ENCODE results near the gene RNMT.
"Not testable (repeated sequence)": the region's sequence is repeated elsewhere in the genome, so short reads cannot be mapped to it uniquely, and the experiment has no call there.

Gene RNMT

DNA sequence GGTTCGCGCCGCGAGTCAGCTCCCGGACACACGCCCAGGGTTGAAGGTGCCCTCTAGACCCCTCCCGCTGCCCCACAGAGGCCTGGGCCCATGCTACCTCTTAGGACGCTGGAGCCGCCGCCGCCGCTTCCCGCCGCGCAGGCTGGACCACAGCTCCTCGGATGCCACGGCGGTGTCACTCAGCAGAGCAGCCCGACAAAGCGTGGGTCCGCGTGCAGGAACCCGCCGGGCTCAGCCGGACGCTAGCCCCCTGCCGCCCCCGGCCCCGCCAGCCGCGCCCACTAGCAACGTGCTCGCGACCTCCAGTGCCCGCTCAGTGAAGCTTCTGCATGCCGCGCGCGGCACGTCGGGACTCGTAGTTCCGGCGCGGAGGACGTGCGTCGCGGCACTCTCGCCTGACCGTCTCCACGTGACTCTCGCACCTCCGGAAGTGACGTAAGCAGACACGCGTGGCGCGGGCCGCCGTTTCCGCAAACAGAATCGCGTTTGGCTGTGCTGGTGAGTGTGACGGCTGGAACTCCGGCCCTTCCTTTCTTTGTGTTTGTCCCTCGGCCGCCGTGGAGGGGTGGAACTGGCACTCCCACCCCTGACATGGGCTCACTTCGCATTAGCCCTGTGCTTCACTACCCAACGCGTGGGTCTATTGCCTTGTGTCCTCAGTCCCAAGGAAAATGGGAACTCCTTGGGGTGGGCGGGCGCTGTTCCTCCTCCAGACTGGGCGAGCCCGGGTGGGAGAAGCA is at the start of gene RNMT, which contains the start of gene FAM210A:
Gene RNMT (plus strand): TSS at position 442 of the 740 bp plus-strand sequence. CDS start 4,845 bp downstream, outside the sequence.
Gene FAM210A (minus strand): TSS at position 327 of the 740 bp plus-strand sequence. CDS start 44,481 bp downstream, outside the sequence.
- peak; percentile 70 for DNase-seq (ENCODE audit: low spot score)

DNA sequence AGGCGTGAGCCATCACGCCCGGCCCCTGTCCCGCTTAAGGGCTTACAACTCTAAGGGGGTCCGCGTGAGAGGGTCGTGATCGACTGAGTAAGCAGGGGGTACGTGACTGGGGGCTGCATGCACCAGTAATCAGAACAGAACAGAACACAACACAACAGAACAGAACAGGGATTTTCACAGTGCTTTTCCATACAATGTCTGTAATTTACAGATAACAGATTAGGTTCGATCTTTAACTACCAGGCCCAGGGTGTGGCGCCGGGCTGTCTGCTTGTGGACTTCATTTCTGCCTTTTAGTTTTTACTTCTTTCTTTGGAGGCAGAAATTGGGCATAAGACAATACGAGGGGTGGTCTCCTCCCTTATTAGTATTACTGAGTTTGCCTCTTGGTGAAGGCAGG is 49.1 kb upstream of the RNMT start:
- not testable (repeated sequence) for DNase-seq (ENCODE audit: low spot score)

DNA sequence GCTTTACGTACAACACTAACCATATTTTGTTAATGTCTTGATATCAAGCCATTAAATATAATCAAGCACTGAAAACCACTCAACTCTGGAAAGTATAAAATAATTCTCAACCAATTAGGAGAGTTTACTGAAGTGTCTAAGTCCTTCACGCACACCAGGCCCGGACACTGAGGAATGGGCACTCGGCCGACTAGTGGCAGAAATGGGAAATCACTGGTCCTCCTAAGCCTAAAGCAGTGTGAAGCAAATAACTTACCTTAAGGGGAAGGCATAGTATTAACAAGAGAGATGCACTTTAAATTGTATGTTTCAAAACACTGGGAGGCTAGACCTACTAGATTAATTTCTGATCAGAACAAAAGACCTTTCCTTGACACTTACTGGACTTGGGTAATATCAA is 45.9 kb upstream of the RNMT start:
- no peak for DNase-seq (ENCODE audit: low spot score)

GRCh38 chr18:13681701-13682100 is 44.8 kb upstream of the RNMT start:
- DNase-seq (ENCODE audit: low spot score): peak; percentile 44

DNA sequence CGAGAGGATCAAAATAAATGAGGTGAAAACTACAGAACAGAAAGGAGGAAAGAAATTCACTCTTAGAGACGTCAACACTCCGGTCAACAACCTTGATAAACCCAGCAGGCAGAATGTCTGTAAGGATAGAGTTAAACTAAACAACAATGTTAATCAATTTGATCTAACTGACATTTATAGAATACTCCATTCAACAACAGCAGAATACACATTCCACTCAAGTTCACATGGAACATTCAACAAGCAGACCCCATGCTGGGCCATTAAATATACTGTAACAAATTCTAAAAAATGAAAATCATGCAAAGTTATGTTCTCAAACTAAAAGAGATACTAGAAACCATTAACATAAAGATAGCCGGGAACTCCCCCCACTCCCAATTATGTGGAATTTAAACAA is 41.9 kb upstream of the RNMT start:
- DNase-seq (ENCODE audit: low spot score): no peak

DNA sequence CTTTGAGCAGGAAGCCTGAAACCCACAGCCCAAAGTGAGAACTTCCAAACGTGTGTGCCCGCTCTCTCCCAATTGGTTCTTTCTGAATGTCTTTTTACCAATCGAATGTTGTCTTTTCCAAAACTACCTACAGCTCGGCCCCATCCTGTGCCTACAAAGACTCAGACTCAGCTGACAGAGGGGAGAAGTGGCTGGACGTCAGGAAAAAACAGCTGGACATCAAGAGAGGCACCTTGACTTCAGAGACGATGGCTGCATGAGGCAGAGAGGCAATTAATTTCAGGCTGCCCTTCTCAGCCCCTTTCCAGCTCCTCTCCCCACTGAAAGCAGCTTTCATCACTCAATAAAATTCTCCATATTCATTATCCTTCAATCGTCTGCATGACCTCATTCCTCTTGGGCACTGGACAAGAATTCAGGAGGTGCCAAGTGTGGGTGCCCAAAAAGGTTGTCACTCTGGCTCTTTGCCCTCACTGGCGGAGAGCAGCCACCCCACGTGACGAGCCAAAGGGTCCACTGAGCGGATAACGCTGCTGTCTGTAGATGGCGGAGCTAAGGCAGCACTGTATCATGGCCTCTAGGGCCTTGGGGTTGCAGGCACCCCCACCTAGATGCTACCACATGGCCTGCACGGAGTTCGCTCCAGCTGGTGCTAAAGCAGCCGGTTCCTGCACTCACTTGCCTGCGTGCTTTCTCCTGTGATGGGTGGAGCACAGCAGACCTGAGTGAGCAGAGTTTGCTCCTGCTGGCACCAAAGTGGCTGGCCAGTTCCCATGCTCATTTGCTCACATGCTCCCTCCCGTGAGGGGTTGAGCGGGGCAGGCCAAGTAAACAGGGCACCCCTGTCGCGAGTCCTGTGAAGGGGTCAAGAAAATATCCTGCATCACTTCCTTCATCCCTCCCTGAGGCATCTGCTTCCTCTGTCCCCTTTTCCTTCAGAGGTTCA is 38.0 kb upstream of the RNMT start:
- DNase-seq (ENCODE audit: low spot score): no peak

- not testable (repeated sequence) for DNase-seq (ENCODE audit: low spot score)
These were observed 36.4 kb upstream of the RNMT start for GRCh38 chr18:13690060-13690459.

- DNase-seq (ENCODE audit: low spot score): not testable (repeated sequence)
These were observed 31.1 kb upstream of the RNMT start for GRCh38 chr18:13695337-13695736.

DNA sequence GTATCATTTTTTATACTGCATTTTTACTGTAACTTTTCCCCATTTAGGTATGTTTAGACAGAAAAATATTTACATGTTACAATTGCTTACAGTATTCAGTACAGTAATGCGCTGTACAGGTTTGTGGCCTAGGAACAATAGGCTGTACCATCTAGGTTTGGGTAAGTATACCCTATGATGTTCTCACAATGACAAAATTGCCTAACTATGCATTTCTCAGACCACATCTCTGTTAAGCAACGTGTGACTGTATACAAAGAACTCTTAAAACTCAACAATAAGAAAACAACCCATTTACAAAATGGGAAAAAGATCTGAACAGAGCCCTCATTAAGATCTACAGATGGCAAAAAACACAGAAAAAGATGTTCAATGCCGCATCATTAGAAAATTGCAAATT is 29.5 kb upstream of the RNMT start:
- no peak for DNase-seq (ENCODE audit: low spot score)

DNA sequence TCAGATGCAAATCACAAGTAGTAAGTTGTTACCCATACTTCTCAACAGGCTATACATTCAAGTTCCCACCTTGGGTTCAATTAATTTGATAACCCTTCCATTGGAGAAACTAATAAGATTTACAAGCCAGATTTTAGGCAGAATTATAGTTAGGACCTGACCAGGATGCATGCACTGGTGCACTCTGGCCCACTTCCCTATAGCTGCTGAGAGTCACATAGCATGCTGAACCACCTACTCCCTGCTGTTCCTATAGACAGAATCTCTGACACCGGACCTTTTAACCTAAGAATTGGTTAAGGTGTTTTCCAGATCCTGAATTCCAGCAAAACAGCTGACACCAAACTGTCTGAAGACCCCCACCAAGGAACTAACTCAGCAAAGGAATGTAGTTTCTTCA is 26.3 kb upstream of the RNMT start:
- DNase-seq (ENCODE audit: low spot score): no peak

DNA sequence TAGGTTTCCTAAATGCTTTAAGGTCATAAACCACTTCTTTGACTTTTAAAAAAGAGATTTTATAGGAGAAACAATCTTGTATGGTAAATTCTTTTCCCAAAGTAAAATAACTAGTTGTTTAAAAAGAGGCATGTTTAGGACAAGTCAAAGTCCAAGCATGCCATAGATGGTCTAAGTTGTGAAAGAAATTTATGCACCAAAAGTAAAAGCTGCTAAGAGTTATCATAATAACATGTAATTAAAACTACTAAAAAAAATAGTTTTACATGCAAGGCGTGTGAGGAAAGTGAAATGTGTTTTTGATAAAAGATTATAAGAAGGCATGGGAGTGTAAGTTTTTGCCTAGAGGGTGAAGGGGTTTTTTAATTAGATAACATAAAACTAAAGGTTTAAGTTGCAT is 22.6 kb upstream of the RNMT start:
- DNase-seq (ENCODE audit: low spot score): no peak

- DNase-seq (ENCODE audit: low spot score): peak; percentile 46
These were observed 16.1 kb upstream of the RNMT start for GRCh38 chr18:13710414-13710831.

- no peak for DNase-seq (ENCODE audit: low spot score)
These were observed 13.9 kb upstream of the RNMT start for GRCh38 chr18:13712400-13713131.

GRCh38 chr18:13713455-13714055 is 12.9 kb upstream of the RNMT start:
- no peak for DNase-seq (ENCODE audit: low spot score)

GRCh38 chr18:13715330-13715729 is 11.1 kb upstream of the RNMT start:
- DNase-seq (ENCODE audit: low spot score): no peak

DNA sequence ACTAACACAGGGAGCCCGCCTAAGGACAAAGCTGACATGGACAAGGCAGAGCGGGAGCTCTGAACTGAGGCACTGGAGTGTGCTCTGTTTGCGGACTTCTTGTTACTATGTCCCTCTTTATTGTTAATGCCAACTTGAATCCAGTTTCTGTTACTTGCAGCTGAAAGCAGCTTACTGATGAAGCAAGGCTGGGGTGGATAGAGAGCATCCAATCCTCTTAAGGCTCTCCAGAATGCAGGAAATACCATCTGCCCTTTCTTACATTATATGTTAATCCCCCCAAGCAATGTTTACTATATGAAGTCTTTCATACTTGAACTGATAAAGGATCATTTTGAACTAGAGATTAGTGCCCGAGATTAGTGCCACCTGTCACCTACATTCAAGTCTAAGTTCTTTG is 9.6 kb upstream of the RNMT start:
- DNase-seq (ENCODE audit: low spot score): no peak

GRCh38 chr18:13720123-13720522 is 6.3 kb upstream of the RNMT start:
- no peak for DNase-seq (ENCODE audit: low spot score)

- no peak for DNase-seq (ENCODE audit: low spot score)
These were observed 5.6 kb upstream of the RNMT start for GRCh38 chr18:13720847-13721246.

DNA sequence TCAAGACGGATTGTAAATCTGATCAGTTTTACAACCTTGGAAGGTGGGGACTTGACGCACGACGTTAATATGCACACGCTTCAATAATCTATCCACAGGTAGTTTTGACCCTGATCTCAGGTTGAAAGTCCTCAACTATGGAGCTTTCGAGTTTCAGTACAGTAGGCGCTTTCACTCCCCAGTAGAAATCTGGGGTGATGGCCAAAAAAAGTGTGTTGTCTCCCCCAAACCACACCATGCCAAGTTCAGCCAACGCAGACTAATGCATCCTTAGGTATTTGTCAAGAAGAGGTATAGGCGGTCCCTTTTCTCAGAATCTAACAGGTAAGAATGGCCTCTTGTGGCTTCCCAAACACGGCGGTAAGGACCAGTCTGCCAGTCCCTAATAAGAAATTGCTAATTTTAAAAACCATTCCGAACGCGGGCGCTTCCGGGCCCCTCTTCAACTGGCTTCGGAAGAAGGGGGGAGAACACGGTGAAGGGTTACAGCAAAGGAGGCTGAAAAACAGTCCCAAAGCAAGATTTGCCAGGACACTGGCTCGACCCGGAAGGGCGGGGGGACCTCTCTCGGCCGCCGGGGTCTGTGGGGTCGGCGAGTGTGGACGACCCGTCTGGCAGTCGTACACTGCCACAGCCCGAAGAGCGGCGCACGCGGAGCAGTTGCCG is 774 bp upstream of the RNMT start:
- DNase-seq (ENCODE audit: low spot score): no peak

GRCh38 chr18:13726972-13727331 is 479 bp downstream of the RNMT start:
- DNase-seq (ENCODE audit: low spot score): no peak

DNA sequence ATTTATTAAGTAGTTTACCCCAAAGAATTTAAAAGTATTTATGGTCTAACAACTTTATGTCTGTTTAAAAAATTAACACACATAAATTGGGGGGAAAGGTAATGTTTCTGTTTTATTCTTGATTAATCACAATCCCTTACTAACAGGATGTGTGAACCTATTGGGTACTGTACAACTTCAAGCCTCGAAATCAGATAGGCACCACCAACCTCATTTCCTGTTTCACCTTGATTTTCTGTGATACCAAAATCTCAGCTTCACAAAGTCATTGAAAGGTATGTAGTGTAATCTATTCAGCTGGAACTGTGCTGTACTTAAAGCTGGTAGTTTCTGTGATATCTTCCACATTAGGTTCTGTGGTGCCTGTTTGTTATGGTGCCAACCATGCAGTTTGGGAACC is 4.0 kb downstream of the RNMT start:
- DNase-seq (ENCODE audit: low spot score): no peak
